Suppressor macrophage (primary cell): ENCODE data around the gene GPRC5C.

Experiments
- DNase-seq, 4 experiments: peaks; one replicate each; pipeline ENCODE4 v3.0.0-alpha.2; 2020 to 2022

Gene GPRC5C

DNA sequence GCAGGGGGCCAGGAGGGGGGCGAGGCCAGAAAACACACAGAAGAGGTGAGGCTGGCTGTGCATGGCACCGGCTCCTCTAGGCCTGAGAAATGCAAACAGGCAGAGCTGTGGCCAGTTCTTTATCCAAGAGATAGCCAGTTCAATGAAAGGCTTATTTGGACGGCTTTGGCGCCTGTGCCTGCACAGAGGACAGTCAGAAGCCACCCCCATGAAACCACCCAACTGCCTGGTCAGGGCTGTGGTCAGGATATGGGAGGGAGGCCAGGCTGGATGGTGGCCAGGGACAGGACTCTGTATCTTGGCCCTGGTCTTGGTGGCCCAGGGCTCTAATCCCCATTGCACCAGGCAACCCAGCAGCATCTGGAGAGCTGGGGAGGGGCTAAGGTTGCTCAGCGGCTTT, 24.5 kb upstream of the GPRC5C start:
- no peak for DNase-seq

DNA sequence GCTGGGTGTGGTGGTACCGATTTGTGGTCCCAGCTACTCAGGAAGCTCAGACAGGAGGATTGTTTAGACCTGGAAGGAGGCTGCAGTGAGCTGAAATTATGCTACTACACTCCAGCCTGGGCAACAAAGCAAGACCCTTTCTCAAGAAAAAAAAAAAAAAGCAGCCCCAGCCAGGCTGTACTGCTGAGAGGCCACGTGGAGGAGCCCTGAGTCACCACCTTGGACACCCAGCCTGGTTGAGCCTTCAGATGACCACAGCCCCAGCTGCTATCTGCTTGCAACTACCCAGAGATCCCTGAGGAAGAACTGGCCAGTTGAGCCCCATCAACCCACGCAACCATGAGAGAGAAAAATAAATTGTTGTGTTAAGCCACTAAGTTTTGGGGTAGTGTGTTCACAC, 23.6 kb upstream of the GPRC5C start:
- DNase-seq, result peak in 3 of 4 experiments; percentile 24 to 34 (median 25)

DNA sequence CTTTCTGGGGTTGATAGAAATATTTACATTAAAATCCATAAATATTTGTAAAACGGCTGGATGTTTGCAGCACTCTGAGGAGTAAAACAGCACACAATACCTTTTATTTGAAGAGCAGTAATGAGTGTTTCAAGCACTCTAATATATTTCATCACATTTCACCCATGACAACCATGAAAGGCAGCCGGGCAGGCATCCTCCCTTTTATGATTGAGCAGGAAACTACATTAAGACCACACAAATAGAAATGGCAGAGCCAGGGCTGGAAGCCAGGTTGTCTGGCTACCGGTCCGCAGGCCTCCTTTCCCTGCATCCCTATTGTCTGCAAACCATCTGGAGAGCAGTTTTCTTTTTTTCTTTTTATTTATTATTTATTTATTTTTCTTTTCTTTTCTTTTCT, 23.1 kb upstream of the GPRC5C start:
- no peak for DNase-seq

DNA sequence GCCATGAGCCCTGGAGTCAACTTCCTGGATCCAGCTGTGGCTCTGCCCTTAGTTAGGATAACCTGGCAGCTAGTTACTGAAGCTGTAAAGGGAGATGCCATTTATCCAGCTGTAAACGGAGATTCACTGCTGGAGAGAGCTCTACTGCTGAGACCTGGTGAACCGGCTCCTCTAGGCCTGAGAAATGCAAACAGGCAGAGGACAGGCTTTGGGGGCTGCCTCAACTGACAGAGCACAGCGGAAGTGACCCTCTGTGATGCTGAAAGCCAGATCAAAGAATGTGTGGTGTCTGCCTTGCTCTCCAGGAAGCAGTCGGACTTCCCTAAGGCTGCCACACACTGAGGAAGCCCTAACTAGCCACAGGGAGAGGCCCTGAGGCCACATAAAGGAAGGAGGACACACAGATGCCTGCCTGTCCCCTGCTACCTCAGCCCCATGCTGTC, 21.9 kb upstream of the GPRC5C start:
- DNase-seq, result no peak

DNA sequence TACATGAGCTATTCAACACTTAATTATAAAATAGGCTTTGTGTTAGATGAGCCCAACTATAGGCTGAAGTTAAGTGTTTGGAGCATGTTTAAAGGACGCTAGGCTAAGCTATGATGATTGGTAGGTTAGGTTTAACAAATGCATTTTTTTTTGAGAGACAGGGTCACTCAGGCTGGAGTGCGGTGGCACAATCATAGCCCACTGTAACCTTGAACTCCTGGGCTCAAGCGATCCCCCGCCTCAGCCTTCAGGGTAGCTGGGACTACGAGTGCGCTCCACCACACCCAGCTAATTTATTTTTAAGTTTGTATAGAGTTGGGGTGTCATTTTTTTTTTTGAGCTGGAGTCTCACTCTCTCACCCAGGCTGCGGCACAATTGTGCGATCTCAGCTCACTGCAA, 19.3 kb upstream of the GPRC5C start:
- DNase-seq, result no peak

DNA sequence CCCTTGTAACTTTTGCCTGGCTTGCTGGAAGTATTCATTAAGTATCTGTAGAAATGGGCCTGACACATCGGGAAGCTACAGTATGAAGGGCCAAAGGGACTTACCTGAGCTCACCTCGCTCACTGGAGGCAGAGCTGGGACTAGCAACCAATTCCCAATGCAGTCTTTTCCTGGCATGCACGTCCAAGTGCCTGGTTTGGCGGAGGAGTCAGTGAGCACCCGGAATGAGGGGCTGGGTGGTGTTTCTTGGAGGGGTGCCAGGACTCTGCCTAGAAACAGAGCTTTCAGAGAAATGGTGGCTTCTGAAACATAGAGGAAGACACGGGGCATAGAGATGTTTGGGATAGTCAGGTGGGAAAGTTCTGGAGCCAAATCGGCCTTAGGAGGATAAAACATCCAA, 18.4 kb upstream of the GPRC5C start:
- DNase-seq, result no peak

DNA sequence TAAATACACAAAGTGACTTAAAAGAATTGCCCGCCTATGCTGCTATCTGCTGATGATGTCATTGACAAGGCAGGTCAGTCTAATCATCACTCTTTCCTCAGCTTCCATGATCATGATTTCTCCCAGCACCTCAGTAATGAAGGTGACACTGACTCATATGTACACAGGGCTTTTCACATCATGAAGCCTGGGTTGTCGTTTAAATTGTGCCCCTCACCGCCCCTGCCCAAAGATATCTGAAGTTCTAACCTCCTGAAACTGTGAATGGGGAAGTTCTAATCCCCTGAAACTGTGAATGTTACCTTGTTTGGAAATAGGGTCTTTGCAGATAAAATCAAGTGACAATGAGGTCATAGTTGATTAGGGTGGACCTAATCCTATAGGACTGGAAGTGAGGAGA, 17.4 kb upstream of the GPRC5C start:
- DNase-seq, result no peak

DNA sequence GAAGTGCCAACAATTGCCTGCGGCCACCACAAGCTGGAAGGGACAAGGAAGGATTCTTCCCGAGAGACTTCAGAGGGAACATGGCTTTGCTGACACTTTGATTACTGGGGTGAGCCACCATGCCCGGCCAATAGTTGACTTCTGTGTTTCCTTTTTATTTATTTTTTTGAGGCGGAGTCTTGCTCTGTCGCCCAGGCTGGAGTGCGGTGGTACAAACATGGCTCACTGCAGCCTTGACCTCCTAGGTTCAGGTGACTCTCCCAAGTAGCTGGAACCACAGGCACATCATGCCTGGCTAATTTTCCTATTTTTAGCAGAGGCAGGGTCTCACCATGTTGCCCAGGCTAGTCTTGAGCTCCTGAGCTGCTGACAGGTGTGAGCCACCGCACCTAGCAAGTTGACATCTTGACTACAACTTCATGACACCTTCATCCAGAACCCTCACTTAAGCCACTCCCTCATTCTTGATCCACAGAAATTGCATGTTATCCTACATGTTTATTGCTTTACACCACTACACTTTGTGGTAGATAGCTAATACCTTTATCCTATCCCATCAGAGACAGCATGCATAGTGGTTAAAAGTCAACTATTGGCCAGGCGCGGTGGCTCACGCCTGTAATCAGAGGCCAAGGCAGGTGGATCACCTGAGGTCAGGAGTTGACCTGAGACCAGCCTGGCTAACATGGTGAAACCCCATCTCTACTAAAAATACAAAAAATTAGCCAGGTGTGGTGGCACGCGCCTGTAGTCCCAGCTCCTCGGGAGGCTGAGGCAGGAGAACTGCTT, 16.1 kb upstream of the GPRC5C start:
- no peak for DNase-seq

DNA sequence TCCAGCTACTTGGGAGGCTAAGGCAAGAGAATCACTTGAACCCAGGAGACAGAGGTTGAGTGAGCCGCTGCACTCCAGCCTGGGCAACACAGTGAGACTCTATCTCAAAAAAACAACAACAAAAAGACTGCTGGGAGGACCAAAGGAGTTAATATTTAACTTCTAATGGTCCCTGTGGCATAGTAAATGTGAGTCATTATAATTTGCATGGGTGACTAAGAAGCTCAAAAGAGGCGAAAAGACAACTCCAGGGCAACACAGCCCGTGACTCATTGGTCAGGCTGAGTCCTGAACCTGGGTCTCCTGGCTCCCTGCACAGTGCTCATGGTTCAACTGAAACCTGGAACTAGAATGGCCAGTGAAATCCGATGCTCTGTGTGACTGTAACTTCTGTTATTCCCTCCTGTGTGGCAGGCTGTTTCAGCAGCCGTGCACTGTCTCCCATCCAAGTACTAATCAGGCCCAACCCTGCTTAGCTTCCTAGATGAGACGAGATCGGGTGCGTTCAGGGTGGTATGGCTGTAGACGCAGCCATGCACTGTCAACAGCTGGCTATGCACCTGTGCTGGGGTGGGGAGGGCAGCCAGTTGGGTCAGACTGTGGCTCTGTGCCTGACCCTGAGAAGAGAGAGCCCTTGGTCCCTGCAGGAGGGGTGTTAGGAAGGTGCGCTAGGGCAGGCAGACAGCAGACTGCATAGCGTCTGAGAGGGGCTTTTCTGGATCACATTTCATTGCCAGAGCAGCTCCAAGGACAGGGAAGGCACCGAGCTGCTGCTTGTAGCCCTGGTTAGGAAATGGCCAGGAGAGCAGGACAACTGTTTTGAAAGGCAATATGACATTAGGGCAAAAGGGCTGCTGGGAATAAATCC, 14.5 kb upstream of the GPRC5C start:
- DNase-seq, result peak; percentile 34 to 69 (median 59)

DNA sequence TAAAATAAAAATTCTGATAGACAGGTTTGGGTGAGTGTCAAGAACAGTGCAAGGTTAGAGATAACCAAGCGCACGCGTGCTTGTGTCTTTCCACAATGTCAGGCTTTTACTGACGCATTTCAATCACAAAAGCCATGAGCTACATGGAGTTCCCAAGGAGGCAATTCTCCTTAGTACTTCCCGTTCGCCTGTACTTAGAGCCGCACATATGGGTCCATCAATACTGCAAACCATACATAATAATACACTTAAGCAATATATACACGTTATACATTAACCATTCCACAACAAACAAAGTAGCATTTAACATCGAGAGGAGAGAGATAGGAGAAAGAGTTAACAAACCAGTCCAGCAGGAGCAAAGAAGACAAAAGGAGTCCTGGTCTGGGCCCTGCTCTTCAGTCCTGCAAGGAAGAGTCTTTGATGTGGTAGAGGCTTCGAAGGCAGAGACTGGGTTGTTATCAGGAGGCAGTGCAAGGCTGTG, 11.9 kb upstream of the GPRC5C start:
- DNase-seq, result no peak

DNA sequence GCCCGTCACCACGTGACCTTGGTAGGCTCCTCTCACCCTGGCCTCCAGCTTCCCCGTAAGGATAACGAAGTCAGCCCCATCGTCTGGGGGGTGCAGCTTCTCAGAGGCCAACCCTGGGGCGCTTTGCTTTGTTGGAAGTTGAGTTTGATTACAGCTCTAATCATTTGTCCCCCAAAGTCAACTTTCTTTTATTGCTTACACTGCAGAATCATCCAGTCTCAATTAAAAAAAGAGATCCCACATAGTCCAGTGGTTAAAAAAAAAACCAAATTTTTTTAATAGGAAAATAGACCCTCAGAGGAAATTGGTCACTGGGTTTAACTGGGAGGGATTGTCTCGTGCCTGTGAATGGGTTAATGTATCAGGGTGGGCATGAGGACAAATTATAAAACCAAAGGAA, 7.8 kb upstream of the GPRC5C start:
- DNase-seq, result no peak

DNA sequence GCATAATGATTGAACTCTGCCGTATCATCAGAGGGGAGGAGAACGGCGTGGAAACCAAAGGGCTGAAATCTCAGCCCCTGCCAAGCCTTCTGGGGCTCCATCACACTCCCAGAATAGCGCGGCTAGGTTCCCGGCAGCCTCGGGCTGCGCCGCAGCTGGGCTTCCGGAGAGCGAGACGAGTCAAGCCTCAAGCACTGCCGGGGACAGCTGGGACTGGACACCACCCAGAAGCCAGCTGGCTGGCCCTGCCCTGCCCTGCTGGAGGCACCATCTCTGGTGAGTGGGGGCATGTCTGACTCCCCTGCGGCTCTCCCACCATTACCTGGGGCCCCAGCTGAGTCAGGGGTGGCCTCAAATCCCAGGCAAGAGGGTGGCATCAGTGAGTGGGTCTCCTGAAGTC, 7.2 kb upstream of the GPRC5C start:
- no peak for DNase-seq

DNA sequence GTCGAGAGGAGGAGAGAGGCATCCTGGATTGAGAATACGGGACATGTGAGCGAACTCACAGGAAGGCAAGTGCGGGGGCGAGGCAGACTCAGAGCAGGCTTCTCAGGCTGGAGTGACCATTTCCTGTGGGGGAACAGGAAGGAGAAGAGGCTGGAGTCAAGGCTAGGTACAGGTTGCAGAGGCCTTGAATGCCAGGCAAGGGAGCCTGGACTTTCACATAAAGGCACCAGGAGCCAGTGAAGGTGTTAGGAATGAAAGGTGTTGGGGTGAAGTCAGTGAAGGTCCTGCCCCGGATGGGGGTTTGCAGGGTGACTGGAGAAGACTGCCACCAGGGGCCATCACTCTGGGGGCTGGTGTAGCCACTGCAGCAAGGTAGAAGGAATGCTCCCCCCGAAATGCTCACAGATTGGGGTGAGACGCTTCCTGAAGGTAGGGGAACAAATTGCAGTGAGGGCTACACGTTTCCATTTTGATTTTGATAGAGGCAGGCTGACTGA, 5.3 kb upstream of the GPRC5C start:
- peak in 2 of 4 experiments; percentile 24 to 28 for DNase-seq

DNA sequence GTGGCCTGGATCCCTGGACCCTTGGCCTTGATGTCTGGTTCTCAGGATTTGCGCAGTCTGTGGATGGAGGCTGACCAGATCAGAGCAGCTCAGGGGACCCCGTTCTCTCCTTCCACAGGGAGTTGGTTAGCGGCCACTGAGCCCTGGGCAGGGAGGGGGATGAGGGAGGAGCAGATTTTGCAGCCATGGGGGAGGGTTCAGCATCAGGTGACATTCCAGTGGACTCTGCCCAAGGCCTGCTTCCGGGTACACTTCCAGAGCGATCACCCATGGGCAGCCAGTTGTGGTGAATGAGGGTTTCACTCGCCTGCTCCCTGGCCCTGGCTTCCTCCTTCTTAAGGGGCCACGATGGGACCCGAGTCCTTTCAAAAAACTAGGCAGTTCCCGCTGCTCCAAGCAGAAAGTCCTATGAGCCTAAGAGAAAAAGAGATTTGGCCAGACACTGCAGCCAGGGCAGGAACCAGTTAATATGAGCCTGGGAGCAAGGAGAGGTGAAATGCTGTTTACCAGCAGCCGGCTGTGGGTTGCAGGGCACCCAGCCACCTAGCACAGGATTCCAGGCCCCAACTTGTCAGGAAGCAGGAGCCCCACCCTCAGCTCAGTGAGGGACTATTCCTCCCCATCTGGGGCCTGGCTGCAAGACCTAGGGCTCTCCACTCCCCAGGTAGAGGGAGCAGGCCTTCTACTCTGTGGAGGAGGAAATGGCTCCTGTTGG, 4.7 kb upstream of the GPRC5C start:
- no peak for DNase-seq

DNA sequence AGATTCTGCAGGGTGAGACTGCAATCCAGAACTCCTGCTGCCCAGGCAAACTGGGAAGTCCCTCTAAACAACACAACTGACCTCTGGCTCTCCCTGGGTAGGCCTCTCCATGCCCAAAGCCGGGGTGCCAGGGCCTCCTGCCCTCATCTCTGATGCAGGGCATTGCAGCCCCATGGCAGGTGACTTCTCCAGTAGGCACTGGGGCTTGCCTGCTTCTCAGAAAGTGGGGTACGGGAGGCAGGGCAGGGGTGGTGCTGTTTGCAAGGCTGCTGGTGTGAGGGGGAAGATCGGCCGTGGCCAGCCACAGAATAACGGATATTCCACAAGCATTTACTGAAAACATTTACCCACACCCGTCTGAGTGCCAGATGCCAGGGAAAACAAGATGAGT, 4.1 kb upstream of the GPRC5C start:
- DNase-seq, result no peak

DNA sequence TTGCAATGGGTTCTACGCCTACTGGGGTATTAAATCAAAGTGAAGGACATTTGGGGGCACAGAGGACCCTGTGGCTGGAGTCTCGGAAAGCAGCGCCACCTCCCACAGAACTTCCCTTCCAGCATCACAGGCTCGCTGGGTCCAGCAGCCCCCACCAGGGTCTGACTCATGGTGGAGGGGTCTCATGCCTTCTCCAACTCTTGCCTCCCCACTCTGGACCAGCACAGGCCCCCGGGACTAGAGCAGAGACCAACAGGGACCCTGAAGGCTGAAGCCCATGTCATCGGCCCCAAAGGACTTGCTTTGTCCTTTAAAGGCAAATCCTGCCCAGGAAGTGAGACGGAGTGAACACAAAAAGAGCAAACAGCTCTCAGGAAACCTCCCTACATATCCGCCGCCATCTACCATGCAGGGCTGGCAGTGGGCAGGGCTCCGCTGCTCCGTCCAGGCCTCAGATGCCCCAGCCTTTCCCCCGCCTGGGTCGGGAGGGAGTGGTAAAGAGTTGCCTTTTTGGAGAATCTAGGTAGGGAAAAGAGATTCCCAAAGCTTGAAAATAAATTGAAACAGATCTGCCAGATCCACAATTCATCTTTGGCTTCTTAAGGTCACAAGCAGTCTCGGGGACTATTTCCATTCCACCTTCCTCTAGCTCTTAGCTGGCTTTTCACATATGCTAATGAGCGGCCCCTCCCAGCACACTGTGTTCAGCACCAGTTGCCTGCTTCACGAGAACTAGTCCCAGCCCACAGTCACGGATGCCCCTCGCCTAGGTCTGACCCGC, 2.1 kb upstream of the GPRC5C start:
- DNase-seq, result no peak

DNA sequence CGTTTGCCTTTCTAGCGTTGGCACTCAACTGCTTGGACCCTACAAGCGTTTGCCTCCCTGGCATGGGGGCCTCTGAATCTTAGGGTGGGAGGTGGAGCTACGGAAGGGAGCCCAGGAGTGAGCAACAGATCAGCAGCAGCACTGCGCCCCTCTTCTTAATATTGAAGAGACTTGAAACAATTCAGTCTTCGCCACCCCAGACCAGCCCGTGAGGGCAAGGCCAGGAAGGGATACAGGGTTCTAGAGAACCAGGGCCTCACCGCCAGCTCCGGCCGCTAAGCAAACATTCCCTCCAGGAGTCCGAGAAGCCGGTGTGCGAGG, 1.5 kb upstream of the GPRC5C start:
- DNase-seq, result no peak

DNA sequence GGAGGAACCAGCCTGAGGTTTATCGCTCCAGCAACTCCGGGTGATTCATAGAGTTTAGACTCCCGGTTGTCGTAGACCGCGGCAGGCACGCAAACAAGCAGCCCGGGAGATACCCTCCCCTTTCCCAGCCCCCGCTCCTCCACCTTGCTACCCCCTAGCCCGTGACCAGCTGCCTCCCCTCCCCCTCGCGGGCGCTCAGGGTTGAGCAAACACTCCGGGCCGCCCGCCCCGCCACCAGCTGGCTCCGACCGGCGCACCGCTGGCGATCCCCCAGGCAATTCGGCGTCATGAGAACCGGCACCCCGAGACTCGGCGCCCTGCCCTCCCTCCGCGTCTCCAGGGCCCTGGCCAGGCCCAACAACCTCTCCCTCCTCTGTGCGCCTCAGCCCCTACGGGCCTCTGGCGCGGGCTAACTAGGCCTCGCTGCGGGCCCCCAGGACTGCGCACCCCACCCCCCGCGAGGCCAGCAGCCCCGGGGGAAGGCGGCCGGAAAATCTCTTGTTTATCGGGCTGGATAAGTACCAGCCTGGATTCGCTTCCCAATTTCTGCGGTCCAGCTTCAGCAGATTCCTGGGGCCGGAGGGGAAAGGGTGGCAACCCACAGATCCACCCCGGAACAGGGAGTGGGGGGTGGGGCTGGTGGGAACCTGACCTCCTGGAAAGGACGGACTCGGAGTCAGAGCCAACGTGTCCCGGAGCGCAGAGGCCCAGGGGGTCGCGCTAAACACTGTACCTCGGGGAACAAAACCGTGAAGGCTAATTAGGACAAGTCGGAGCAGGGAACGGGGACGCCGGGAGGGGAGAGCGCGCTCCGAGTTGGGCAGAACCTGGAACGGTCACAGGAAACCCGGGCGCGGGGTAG, 951 bp upstream of the GPRC5C start:
- DNase-seq, result peak; percentile 35 to 56 (median 50)

DNA sequence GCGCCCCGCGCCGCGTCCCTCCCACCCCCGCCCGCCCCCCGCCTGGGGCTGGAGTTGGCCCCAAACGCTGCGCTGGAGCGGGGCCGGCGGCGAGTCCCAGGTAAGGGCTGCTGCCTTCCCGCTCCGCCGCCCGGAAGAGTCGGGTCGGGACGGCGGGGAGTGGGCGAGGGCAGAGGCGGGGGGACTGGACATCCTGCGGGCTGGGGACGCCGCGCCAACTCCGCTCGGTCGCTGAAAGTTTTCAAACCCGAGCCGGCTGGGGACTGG, 469 bp downstream of the GPRC5C start:
- no peak for DNase-seq

DNA sequence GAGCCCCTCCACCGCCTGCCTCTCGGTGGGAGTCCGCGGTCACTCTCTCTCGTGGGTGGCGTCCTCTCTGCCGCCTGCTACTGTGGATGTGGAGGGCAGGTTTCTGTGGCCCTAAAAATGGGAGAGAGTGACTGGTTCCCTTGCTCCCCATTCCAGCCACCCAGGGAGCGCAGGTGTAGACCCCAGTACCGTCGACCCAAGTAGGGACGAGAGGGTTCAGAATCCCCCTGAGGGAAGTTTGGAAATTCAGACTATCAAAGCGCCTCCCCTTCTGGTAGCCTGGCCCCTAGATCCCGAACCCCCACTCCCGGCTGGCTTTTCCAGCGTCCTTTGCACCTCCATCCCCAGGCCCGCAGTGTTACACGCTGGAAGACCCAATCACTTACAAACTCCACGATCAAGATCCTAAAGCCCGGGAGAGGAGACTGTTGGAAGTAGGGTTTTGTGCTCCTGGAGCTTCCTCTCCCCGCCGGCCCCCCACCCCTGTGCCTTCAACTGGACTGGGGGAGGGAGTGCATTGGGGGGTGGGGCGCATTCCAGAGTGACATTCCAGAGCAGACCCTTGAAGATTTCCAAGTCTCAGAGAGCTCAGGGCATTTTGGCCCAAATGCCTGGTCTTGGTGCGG, 991 bp downstream of the GPRC5C start:
- no peak for DNase-seq
